OCI-LY3 (cell line): Measurements from ENCODE around the gene TRIM29.
"Not testable (repeated sequence)": the region's sequence is repeated elsewhere in the genome, so short reads cannot be mapped to it uniquely, and the experiment has no call there.

ENCODE experiments used
- H2AFZ ChIP-seq: fragments of 200-600, 300-600 bp; shearing (Covaris generic); 2 replicates; pipeline ENCODE4 v1.6.0; 2014; ENCODE audit warnings: antibody characterized with exemption, low read depth, low read length
- H3K27ac ChIP-seq: fragments of 200-600, 300-600 bp; sonication (generic); 2 replicates; pipeline ENCODE4 v1.5.1; 2014; ENCODE audit warnings: mild to moderate bottlenecking, low read length, moderate library complexity, mixed read lengths
- H3K27me3 ChIP-seq: fragments of 200-600, 300-600 bp; sonication (generic); 2 replicates; pipeline ENCODE4 v1.6.1; 2014; ENCODE audit warnings: low read depth, low read length, mixed read lengths
- H3K36me3 ChIP-seq: fragments of 200-600, 300-600 bp; sonication (generic); replicated peaks from 2 replicates; pipeline ENCODE3; 2014; ENCODE audit warnings: low read depth, low read length, mixed read lengths
- H3K4me1 ChIP-seq: fragments of 300-600, 200-600 bp; sonication (generic); 2 replicates; pipeline ENCODE4 v1.6.1; 2014; ENCODE audit warnings: low read length, mixed read lengths
- H3K4me2 ChIP-seq: fragments of 200-600, 300-600 bp; sonication (generic); 2 replicates; pipeline ENCODE4 v1.6.1; 2014; ENCODE audit warnings: low read length, mixed read lengths
- H3K4me3 ChIP-seq: fragments of 300-600, 200-600 bp; sonication (generic); 2 replicates; pipeline ENCODE4 v1.5.1; 2014; ENCODE audit warnings: antibody characterized with exemption, mild to moderate bottlenecking, low read length, moderate library complexity
- H3K79me2 ChIP-seq: fragments of 300-600, 200-600 bp; shearing (Covaris generic); 2 replicates; pipeline ENCODE4 v1.6.1; 2014; ENCODE audit warnings: mild to moderate bottlenecking, low read length, mixed read lengths
- H3K9ac ChIP-seq: fragments of 300-600, 200-600 bp; shearing (Covaris generic); 2 replicates; pipeline ENCODE4 v1.6.0; 2014; ENCODE audit warnings: mild to moderate bottlenecking, low read length, moderate library complexity
- H3K9me3 ChIP-seq: fragments of 200-600, 300-600 bp; shearing (Covaris generic); 2 replicates; pipeline ENCODE4 v1.6.1; 2014; ENCODE audit warnings: low read length, mixed read lengths; ENCODE audit not compliant: insufficient read depth
- H4K20me1 ChIP-seq: fragments of 200-600, 300-600 bp; sonication (generic); 2 replicates; pipeline ENCODE4 v1.6.1; 2016; ENCODE audit warnings: low read length, mixed read lengths; ENCODE audit not compliant: insufficient read depth
- CTCF ChIP-seq: fragments of 200-600, 300-600 bp; sonication (generic); IDR thresholded peaks from 2 replicates; pipeline ENCODE4 v1.5.1; 2014; ENCODE audit warnings: antibody characterized with exemption, low read length, low read depth
- EZH2phosphoT487 ChIP-seq: fragments of 200-600 bp; shearing (Covaris generic); IDR thresholded peaks from 2 replicates; pipeline ENCODE4 v1.6.1; 2018; ENCODE audit warnings: antibody characterized with exemption, mixed run types, low read depth

The TRIM29 gene

GRCh38 chr11:120147950-120148270 is 10.0 kb upstream of the TRIM29 start:
- H2AFZ ChIP-seq, result no peak overlapping the region
- no peak for TF ChIP-seq EZH2phosphoT487
- TF ChIP-seq CTCF, result no peak

GRCh38 chr11:120147094-120147949 is 9.4 kb upstream of the TRIM29 start:
- no peaks in the 10 kb centered on the region for H3K79me2 ChIP-seq
- no peaks in the 10 kb centered on the region for H3K9me3 ChIP-seq
- no peak for TF ChIP-seq CTCF
- no peak for TF ChIP-seq EZH2phosphoT487
- H3K27me3 ChIP-seq, result peaks cover 56% of the 10 kb centered on the region
- H2AFZ ChIP-seq, result no peak overlapping the region
- no peaks in the 10 kb centered on the region for H4K20me1 ChIP-seq
- no peaks in the 10 kb centered on the region for H3K36me3 ChIP-seq
- peaks cover 2% of the 10 kb centered on the region; the same call in 1 of the 2 replicates for H3K4me1 ChIP-seq
- H3K27ac ChIP-seq, result no peak overlapping the region
- no peak overlapping the region for H3K9ac ChIP-seq
- no peak overlapping the region for H3K4me2 ChIP-seq
- no peak overlapping the region for H3K4me3 ChIP-seq

More at GRCh38 chr11:120147950-120148270, 10.0 kb upstream of the TRIM29 start:
- Histone ChIP-seq H3K36me3 (no peaks in the 10 kb centered on the region), H3K4me3 (no peak overlapping the region), H3K9ac (no peak overlapping the region), H3K4me2 (no peak overlapping the region), H3K79me2 (no peaks in the 10 kb centered on the region), H3K27me3 (peaks cover 56% of the 10 kb centered on the region), H4K20me1 (no peaks in the 10 kb centered on the region), H3K4me1 (no peaks in the 10 kb centered on the region), H3K27ac (no peak overlapping the region), H3K9me3 (no peaks in the 10 kb centered on the region)

- Histone ChIP-seq H3K27me3 (peaks cover 53% of the 10 kb centered on the region), H3K4me1 (peaks cover 5% of the 10 kb centered on the region; the same call in 1 of the 2 replicates), H4K20me1 (no peaks in the 10 kb centered on the region), H3K27ac (no peak overlapping the region), H3K4me2 (no peak overlapping the region), H3K9me3 (no peaks in the 10 kb centered on the region), H3K36me3 (no peaks in the 10 kb centered on the region), H3K9ac (no peak overlapping the region), H2AFZ (no peak overlapping the region), H3K79me2 (no peaks in the 10 kb centered on the region), H3K4me3 (no peak overlapping the region)
- TF ChIP-seq EZH2phosphoT487 (no peak), CTCF (no peak)
These were observed 8.6 kb upstream of the TRIM29 start for GRCh38 chr11:120146413-120147093.

GRCh38 chr11:120144501-120144900 is 6.6 kb upstream of the TRIM29 start:
- no peak for TF ChIP-seq EZH2phosphoT487
- TF ChIP-seq CTCF, result no peak
- no peak overlapping the region for H3K27ac ChIP-seq
- H2AFZ ChIP-seq, result no peak overlapping the region
- no peak overlapping the region for H3K9ac ChIP-seq
- peaks cover 5% of the 10 kb centered on the region; the same call in 1 of the 2 replicates for H3K4me1 ChIP-seq
- H3K4me3 ChIP-seq, result no peak overlapping the region
- no peaks in the 10 kb centered on the region for H3K36me3 ChIP-seq
- no peak overlapping the region for H3K4me2 ChIP-seq
- H3K9me3 ChIP-seq, result no peaks in the 10 kb centered on the region
- peaks cover 57% of the 10 kb centered on the region for H3K27me3 ChIP-seq
- no peaks in the 10 kb centered on the region for H4K20me1 ChIP-seq
- no peaks in the 10 kb centered on the region for H3K79me2 ChIP-seq

- not testable (repeated sequence) for H3K79me2 ChIP-seq, H3K4me1 ChIP-seq, H3K9ac ChIP-seq, H3K4me2 ChIP-seq, H4K20me1 ChIP-seq, H3K4me3 ChIP-seq, H2AFZ ChIP-seq, H3K9me3 ChIP-seq, H3K27ac ChIP-seq, H3K36me3 ChIP-seq
- H3K27me3 ChIP-seq, result peaks cover 56% of the 10 kb centered on the region
These were observed 5.6 kb upstream of the TRIM29 start for GRCh38 chr11:120143472-120143871.
